Measurements from ENCODE around the gene QSOX2.

The QSOX2 gene

DNA sequence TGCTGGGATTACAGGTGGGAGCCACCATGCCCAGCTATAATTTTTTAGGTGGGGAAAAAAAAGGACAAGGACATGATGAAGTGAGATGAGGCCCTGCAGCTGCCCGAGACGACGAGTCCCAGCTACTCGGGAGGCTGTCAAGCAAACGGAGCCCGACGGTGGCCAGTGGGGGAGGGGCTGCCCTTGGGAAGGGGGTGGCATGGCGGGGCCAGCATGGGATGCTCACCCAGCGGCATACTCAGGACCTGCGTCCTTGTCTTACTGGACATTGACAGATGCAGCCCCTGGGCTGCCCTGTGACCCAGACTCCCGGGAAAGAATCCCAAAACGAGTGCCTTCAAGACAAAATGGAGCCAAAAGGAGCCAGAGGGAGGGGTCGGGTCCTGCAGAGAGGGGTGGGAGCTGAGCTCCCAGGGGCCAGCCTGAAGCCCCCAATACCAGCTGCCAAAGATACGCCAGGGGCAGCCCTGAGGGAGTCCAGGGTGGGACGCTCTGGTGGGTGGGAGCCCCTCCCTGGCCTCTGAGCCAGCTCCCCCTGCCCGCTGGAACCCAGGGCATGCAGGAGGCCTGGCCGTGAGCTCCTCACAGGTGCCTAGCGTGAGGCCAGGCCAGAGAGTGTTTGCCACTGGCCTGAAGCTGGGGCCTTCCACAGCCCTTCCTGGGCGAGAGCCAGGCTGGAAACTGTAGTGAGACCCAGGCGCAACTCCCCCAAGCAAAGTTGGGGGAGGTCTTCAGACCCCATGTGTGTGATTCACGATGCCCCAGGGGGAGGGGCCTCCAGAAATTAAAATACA, 42.5 kb upstream of the QSOX2 start:
- no peak for TF ChIP-seq JUND (IDR thresholded peaks at IDR 0.05; ENCODE audit: low read depth)
- in situ Hi-C loops (cut with HindIII; ENCODE audit: low pct_unique_long_range_greater_than_20kb, low sequenced_read_pairs), result no loop called here
- DNase-seq (ENCODE audit: low read depth in 1 of 2, low spot score in 1 of 2), result no peak

DNA sequence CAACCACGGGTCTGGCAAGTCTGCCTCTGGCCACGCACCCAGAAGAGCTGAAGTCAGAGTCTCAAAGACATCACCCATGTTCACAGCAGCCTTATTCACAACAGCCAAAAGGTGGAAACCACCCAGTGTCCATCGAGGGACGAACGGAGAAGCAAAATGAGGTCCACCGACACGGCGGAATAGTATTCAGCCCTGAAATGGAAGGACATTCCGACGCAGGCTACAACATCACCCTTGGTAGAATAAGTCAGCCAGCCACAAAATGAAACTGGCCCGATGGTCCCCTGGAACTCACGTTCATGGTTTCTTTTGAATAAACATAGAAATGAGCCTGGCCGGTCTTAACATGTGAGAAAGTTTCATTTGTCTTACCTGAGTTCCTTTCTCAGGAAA, 41.4 kb upstream of the QSOX2 start:
- in situ Hi-C loops (cut with HindIII; ENCODE audit: low pct_unique_long_range_greater_than_20kb, low sequenced_read_pairs), result no loop called here
- DNase-seq (ENCODE audit: low read depth in 1 of 2, low spot score in 1 of 2), result no peak
- TF ChIP-seq JUND (IDR thresholded peaks at IDR 0.05; ENCODE audit: low read depth), result no peak

DNA sequence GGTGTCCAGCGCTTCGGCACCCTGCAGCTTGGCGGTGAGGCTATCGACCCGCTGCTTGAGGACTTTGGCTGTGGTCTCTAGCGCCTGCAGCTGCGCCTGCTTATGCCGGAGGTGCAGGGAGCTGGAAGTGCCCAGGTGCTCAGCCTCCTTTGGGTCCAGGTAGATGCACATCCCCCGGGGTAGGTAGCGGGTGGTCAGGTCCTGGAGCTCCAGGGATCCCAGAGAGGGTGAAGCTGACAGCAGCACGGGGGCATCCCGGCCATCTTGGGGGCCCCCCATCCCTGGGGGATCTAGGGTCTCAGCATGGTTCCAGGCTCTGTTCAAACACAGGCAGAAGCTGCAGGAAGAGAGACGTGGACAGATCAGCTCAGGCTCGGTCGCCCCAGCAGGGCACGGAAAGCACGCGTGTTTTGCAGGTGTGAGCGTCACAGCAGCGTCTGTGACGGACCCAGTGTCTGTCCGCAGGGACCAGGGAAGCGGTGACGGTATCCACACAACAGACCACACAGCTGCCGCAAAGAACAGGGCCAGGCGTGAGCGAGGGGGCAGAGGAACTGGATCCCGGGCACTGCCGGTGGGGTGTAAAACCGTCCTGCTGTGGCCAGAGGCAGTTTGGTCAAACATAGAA, 40.9 kb upstream of the QSOX2 start:
- DNase-seq (ENCODE audit: low read depth in 1 of 2, low spot score in 1 of 2), result no peak
- in situ Hi-C loops (cut with HindIII; ENCODE audit: low pct_unique_long_range_greater_than_20kb, low sequenced_read_pairs), result no loop called here
- no peak for TF ChIP-seq JUND (IDR thresholded peaks at IDR 0.05; ENCODE audit: low read depth)

GRCh38 chr9:136285501-136286358, 40.1 kb upstream of the QSOX2 start:
- no peak for TF ChIP-seq JUND (IDR thresholded peaks at IDR 0.05; ENCODE audit: low read depth)
- in situ Hi-C loops (cut with HindIII; ENCODE audit: low pct_unique_long_range_greater_than_20kb, low sequenced_read_pairs), result no loop called here
- no peak for DNase-seq (ENCODE audit: low read depth in 1 of 2, low spot score in 1 of 2)

- no peak for DNase-seq (ENCODE audit: low read depth in 1 of 2, low spot score in 1 of 2)
- in situ Hi-C loops (cut with HindIII; ENCODE audit: low pct_unique_long_range_greater_than_20kb, low sequenced_read_pairs), result no loop called here
- no peak for TF ChIP-seq JUND (IDR thresholded peaks at IDR 0.05; ENCODE audit: low read depth)
Observed at GRCh38 chr9:136284951-136285350, 39.3 kb upstream of the QSOX2 start.

DNA sequence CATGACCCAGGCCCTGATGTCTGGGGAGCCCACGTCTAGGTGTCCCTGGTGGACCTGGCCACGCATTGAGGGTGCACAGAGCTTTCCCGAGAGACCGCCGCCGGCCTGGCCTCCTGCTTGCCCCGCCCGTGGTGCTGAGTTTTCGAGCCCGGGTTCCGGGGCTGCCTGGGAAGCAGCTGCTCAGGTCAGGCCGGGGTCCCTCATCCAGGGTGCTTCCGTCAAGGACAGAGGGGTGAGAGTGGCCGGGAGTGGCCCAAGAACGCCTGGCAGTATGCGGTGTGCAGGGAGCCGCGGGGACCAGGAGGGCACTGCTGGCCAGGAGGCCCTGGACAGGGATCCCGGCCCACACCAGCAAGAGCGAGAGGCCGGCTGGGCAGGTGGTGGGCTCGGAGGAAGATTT, 38.7 kb upstream of the QSOX2 start:
- DNase-seq (ENCODE audit: low read depth in 1 of 2, low spot score in 1 of 2), result no peak
- TF ChIP-seq JUND (IDR thresholded peaks at IDR 0.05; ENCODE audit: low read depth), result no peak
- in situ Hi-C loops (cut with HindIII; ENCODE audit: low pct_unique_long_range_greater_than_20kb, low sequenced_read_pairs), result no loop called here

DNA sequence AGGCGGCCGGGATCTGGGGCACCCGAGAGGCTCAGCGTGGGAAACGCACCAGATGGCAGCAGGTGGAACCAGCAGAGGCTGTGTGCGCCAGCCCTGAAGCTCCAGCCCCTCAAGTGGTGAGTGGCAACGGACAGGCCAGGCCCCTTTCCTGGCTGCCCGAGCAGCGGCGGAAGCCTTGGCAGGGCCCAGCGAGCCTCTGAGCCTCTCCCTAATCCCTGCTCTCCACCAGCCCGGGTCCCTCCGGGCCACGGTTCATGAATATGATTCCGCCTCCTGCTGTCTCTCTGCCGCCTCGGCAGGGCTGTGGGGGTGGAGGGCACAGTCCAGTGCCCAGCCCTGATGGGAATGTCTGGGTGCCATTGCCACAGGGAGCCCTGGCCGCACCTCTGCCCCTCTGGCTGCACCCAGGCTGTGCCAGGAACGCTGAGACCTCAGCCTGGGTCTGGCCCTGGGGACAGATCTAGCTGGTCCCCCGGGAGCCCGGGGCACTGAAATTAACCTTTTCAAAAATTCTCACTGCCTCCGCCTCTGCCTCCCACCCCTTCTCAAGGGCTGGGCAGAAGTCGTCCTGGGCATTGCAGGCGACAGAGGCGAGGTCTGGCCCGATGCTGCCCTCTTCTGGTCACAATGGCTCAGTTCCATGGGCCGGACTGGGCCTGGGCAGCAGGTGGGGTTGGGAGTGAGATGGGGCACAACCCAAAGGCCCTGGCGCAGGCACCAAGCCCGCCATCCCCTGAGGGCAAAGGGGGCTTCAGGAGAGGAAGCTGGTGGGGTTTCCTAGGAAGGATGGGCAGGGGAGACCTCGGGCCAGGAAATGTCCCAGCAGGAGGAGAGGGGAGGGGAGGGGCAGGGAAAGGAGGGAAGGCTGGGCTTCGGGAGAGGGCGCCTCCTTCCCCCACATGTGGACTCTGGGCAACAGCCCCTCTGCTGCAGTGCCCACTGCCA, 38.0 kb upstream of the QSOX2 start:
- DNase-seq (ENCODE audit: low read depth in 1 of 2, low spot score in 1 of 2), result peak; percentile 85 to 96
- in situ Hi-C loops (cut with HindIII; ENCODE audit: low pct_unique_long_range_greater_than_20kb, low sequenced_read_pairs), result no loop called here
- no peak for TF ChIP-seq JUND (IDR thresholded peaks at IDR 0.05; ENCODE audit: low read depth)

DNA sequence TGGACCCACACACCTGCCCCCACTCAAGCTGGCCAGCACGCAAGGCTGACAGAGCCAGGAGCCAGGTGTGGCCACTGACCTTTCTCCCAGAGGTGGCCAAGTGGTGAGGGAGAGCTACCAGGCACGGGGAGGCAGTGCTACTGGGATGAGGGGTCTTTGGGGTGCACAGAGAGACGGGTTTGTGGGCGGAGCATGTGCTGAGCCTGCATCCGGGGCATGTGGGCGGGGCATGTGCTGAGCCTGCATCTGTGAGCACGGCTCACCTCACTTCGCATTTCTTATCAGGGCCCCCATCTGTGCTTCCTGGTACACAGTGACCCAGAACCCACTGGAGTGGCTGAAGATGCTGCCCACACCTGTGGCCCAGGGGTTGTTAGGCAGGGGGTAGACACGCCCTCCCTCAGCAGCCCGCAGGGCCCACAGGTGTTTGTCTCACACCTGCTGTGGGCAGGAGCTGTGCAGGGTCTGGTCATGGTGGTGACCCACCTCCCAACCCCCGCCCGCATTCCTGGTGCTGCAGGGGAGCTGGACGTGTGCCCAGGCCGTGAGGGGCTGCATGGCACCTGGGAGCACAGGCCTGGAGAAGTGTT, 36.8 kb upstream of the QSOX2 start:
- no peak for TF ChIP-seq JUND (IDR thresholded peaks at IDR 0.05; ENCODE audit: low read depth)
- in situ Hi-C loops (cut with HindIII; ENCODE audit: low pct_unique_long_range_greater_than_20kb, low sequenced_read_pairs), result no loop called here
- DNase-seq (ENCODE audit: low read depth in 1 of 2, low spot score in 1 of 2), result peak in 1 of 2 experiments; percentile 45

DNA sequence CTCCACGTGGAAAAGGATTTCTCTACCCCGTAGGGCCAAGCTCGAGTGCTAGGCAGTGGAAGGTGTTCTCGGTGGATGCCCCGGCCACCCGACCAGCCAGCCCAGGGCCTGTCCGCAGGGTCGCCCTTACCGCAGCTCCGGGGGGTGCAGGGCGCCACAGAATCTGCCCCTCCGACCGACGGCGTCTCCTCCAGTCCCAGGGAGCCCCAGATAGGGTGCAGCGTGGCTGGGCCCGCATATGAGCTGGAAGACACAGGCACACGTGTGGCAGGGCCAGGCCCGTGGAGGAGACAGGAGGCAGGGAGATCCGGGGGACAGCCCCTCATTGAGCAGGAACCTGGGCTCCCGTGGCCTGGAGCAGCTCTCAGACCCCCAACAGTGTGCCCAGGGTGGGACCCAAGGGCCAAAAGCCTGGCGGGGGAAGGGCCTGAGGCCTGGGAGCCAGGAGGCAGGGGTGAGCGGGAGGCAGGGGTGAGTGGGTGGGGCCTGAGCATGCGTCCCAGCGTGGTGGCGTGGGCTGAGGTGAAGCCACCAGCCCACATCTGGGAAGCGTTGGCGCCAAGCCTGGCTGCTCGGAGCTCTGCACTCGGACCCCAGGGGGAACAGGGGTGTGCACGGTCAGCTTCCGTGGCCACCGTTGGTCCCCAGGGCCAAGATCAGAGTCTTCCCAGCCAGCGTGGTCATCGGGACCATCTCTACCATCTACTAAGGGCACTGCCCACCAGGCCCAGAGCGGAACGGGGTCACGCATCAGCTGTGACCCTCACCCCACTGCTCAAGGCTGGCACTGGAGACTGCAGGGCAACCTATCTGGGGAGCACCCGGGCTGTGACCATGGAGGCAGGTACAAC, 36.0 kb upstream of the QSOX2 start:
- DNase-seq (ENCODE audit: low read depth in 1 of 2, low spot score in 1 of 2), result no peak
- no peak for TF ChIP-seq JUND (IDR thresholded peaks at IDR 0.05; ENCODE audit: low read depth)
- in situ Hi-C loops (cut with HindIII; ENCODE audit: low pct_unique_long_range_greater_than_20kb, low sequenced_read_pairs), result no loop called here

DNA sequence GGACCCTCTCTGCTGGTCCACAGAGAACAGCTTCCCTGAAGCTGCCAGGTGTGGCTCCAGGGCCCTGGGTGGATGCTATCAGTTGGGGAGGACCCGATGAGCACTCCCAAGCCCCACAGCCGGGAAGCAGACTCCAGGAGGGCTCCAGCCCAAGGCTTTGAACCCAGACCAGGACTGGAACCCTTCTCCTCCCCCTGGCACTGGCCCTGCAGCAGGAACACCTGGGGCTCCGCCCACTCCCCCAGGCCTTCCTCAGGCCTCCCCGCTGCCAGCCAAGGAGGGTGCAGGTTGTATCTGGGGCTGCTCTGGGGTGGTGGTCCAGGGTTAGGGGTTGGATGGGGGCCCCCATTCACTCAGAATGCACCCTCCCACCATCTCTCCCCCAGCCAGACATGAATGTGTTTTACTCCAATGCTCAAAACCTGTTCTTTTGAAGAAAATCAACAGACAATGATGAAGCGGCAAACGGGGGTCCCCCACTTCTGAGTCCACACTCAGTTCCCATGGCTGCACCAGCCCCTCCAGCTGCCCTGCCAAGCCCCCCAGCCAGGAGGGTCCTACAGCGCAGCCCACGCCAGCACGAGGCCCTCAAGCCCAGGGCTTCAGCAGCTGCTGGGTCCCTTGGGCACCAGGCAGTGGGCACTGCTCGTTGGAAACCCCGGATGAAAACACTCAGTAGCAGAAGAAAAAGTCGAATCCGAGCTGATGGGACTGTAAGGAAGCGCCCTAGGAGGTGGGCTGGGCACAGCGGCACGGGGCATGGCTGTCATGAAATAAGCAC, 35.1 kb upstream of the QSOX2 start:
- no peak for TF ChIP-seq JUND (IDR thresholded peaks at IDR 0.05; ENCODE audit: low read depth)
- in situ Hi-C loops (cut with HindIII; ENCODE audit: low pct_unique_long_range_greater_than_20kb, low sequenced_read_pairs), result no loop called here
- no peak for DNase-seq (ENCODE audit: low read depth in 1 of 2, low spot score in 1 of 2)

All from T47D (cell line).